Neural cell (in vitro differentiated cells): ENCODE measurements around the gene TBC1D9B. TPM values are rescaled to one million over a fixed set of nuclear protein-coding genes. Genes with fewer than 3 reads are reported as not detected.

Source experiments
- H2AFZ ChIP-seq: fragments of 200-600, 300-800 bp; sonication (generic), shearing (Covaris generic); 2 replicates; pipeline ENCODE4 v1.6.0; 2014; ENCODE audit warnings: low read depth, mild to moderate bottlenecking, antibody characterized with exemption, low read length, moderate library complexity
- H3F3A ChIP-seq: fragments of 200-600 bp; shearing (Covaris generic); 2 replicates; pipeline ENCODE4 v1.6.1; 2016; ENCODE audit warnings: mild to moderate bottlenecking, moderate library complexity, mixed read lengths, antibody characterized with exemption, low read length; ENCODE audit not compliant: insufficient read depth, poor library complexity, severe bottlenecking
- H3K27ac ChIP-seq: fragments of 200-600, 300-800 bp; sonication (generic), shearing (Covaris generic); 2 replicates; pipeline ENCODE4 v1.5.1; 2014; ENCODE audit warnings: mild to moderate bottlenecking, low read length, moderate library complexity
- H3K27me3 ChIP-seq: fragments of 300-800, 200-600 bp; sonication (generic), shearing (Covaris generic); 2 replicates; pipeline ENCODE4 v1.6.0; 2014; ENCODE audit warnings: mild to moderate bottlenecking, low read depth, low read length, moderate library complexity; ENCODE audit not compliant: insufficient read depth
- H3K36me3 ChIP-seq: fragments of 300-800, 200-600 bp; sonication (generic), shearing (Covaris generic); 2 replicates; pipeline ENCODE4 v1.5.1; 2014; ENCODE audit warnings: mild to moderate bottlenecking, antibody characterized with exemption, low read length, moderate library complexity; ENCODE audit not compliant: insufficient read depth
- H3K4me2 ChIP-seq: fragments of 300-800, 200-600 bp; sonication (generic), shearing (Covaris generic); 2 replicates; pipeline ENCODE4 v1.6.0; 2014; ENCODE audit warnings: mild to moderate bottlenecking, low read length
- H3K4me3 ChIP-seq: fragments of 300-800, 200-600 bp; sonication (generic), shearing (Covaris generic); 2 replicates; pipeline ENCODE4 v1.5.1; 2014; ENCODE audit warnings: mild to moderate bottlenecking, low read length, moderate library complexity
- H3K79me2 ChIP-seq: fragments of 200-600 bp; shearing (Covaris generic); replicated peaks from 2 replicates; pipeline ENCODE4 v1.6.0; 2014; ENCODE audit warnings: mild to moderate bottlenecking, low read length, moderate library complexity; ENCODE audit not compliant: insufficient read depth
- H3K9ac ChIP-seq: fragments of 300-800, 200-600 bp; sonication (generic), shearing (Covaris generic); 2 replicates; pipeline ENCODE4 v1.6.1; 2016; ENCODE audit warnings: mild to moderate bottlenecking, low read length, mixed read lengths
- H3K9me2 ChIP-seq: fragments of 200-600 bp; shearing (Covaris generic); 2 replicates; pipeline ENCODE4 v1.6.1; 2016; ENCODE audit warnings: mild to moderate bottlenecking, low read length, mixed read lengths; ENCODE audit not compliant: insufficient read depth
- H3K9me3 ChIP-seq: fragments of 200-600, 300-800 bp; sonication (generic), shearing (Covaris generic); 2 replicates; pipeline ENCODE4 v1.6.1; 2016; ENCODE audit warnings: mild to moderate bottlenecking, mixed run types, low read length, moderate library complexity, mixed read lengths
- H4K20me1 ChIP-seq: fragments of 200-600 bp; shearing (Covaris generic); 2 replicates; pipeline ENCODE4 v1.6.1; 2016; ENCODE audit warnings: mild to moderate bottlenecking, mixed run types; ENCODE audit not compliant: insufficient read depth
- EP300 ChIP-seq: fragments of 450-650 bp; conservative IDR thresholded peaks from 2 replicates; pipeline ENCODE4 v1.6.1; 2014; ENCODE audit warnings: antibody characterized with exemption, mild to moderate bottlenecking, moderate library complexity; ENCODE audit not compliant: poor library complexity, severe bottlenecking
- EZH2 ChIP-seq: fragments of 200-600, 300-800 bp; shearing (Covaris generic), sonication (generic); IDR thresholded peaks from 2 replicates; pipeline ENCODE4 v1.6.1; 2014; ENCODE audit warnings: antibody characterized with exemption, low read length, borderline replicate concordance, mild to moderate bottlenecking; ENCODE audit not compliant: insufficient read depth, poor library complexity, severe bottlenecking
- MXI1 ChIP-seq: fragments of 450-650 bp; conservative IDR thresholded peaks from 2 replicates; pipeline ENCODE4 v1.6.1; 2014; ENCODE audit warnings: antibody characterized with exemption, mild to moderate bottlenecking; ENCODE audit not compliant: poor library complexity, severe bottlenecking
- POLR2AphosphoS5 ChIP-seq: IDR thresholded peaks from 2 replicates; pipeline ENCODE4 v1.6.1; 2012
- RAD21 ChIP-seq: fragments of 450-650 bp; conservative IDR thresholded peaks from 2 replicates; pipeline ENCODE4 v1.6.1; 2014; ENCODE audit warnings: antibody characterized with exemption, mild to moderate bottlenecking, moderate library complexity
- SMC3 ChIP-seq: fragments of 450-650 bp; conservative IDR thresholded peaks from 2 replicates; pipeline ENCODE4 v1.6.1; 2014; ENCODE audit warnings: antibody characterized with exemption, mild to moderate bottlenecking, moderate library complexity; ENCODE audit not compliant: poor library complexity
- TAF1 ChIP-seq: IDR thresholded peaks from 2 replicates; pipeline ENCODE4 v1.6.1; 2012; ENCODE audit warnings: low read depth
- polyA plus RNA-seq: library from polyadenylated mRNA; depleted of rRNA; stranded (reverse); fragments of >200 nt; gene quantifications from 2 replicates; pipeline ENCODE4 v1.2.3, GENCODE V29; 2014
- TF ChIP-seq, protein P1 (sequence below): fragments of 450-650 bp; IDR thresholded peaks from 2 replicates; pipeline ENCODE4 v1.5.1; 2014; ENCODE audit warnings: antibody characterized with exemption, mild to moderate bottlenecking, moderate library complexity; ENCODE audit not compliant: poor library complexity, severe bottlenecking
- TF ChIP-seq, protein P2 (sequence below): IDR thresholded peaks from 2 replicates; pipeline ENCODE4 v1.6.1; 2012; ENCODE audit warnings: borderline replicate concordance

TBC1D9B gene
- polyA plus RNA-seq, 1 donor from 2014 or later: 50.7 TPM

DNA sequence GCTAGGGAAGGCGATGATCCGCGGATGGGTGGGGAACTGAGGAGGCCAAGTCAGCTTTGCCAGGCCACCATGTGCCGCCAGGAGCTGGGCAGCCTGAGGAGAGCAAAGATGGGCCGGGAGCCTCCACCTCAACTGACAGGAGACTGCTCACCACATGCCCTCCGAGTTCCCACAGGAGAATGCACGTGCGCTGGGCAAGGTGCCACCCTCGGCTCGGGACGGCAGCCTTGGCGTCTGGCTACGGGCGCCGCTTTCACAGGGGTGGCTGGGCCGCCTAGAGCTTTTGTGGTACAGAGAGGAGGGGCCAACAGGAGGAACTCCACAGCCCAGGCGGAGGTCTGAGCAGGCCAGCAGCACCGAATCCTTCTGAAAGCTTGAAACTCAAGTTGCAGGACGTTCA lies 5.3 kb upstream of the TBC1D9B start:
- no peaks in the 10 kb centered on the region for H3K27me3 ChIP-seq
- no peak overlapping the region for H3K9ac ChIP-seq
- no peaks in the 10 kb centered on the region for H3K36me3 ChIP-seq
- H3K9me3 ChIP-seq: no peaks in the 10 kb centered on the region
- no peaks in the 10 kb centered on the region for H3F3A ChIP-seq
- H3K4me2 ChIP-seq: no peak overlapping the region
- H2AFZ ChIP-seq: no peak overlapping the region
- H4K20me1 ChIP-seq: no peaks in the 10 kb centered on the region
- no peak overlapping the region for H3K27ac ChIP-seq
- no peak overlapping the region for H3K4me3 ChIP-seq
- no peaks in the 10 kb centered on the region for H3K9me2 ChIP-seq
- TF ChIP-seq, protein P1, sequence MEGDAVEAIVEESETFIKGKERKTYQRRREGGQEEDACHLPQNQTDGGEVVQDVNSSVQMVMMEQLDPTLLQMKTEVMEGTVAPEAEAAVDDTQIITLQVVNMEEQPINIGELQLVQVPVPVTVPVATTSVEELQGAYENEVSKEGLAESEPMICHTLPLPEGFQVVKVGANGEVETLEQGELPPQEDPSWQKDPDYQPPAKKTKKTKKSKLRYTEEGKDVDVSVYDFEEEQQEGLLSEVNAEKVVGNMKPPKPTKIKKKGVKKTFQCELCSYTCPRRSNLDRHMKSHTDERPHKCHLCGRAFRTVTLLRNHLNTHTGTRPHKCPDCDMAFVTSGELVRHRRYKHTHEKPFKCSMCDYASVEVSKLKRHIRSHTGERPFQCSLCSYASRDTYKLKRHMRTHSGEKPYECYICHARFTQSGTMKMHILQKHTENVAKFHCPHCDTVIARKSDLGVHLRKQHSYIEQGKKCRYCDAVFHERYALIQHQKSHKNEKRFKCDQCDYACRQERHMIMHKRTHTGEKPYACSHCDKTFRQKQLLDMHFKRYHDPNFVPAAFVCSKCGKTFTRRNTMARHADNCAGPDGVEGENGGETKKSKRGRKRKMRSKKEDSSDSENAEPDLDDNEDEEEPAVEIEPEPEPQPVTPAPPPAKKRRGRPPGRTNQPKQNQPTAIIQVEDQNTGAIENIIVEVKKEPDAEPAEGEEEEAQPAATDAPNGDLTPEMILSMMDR: no peak
- TF ChIP-seq MXI1 (no peak), EP300 (no peak), RAD21 (no peak), EZH2 (no peak), POLR2AphosphoS5 (no peak), SMC3 (no peak), TAF1 (no peak)
- TF ChIP-seq, protein P2, sequence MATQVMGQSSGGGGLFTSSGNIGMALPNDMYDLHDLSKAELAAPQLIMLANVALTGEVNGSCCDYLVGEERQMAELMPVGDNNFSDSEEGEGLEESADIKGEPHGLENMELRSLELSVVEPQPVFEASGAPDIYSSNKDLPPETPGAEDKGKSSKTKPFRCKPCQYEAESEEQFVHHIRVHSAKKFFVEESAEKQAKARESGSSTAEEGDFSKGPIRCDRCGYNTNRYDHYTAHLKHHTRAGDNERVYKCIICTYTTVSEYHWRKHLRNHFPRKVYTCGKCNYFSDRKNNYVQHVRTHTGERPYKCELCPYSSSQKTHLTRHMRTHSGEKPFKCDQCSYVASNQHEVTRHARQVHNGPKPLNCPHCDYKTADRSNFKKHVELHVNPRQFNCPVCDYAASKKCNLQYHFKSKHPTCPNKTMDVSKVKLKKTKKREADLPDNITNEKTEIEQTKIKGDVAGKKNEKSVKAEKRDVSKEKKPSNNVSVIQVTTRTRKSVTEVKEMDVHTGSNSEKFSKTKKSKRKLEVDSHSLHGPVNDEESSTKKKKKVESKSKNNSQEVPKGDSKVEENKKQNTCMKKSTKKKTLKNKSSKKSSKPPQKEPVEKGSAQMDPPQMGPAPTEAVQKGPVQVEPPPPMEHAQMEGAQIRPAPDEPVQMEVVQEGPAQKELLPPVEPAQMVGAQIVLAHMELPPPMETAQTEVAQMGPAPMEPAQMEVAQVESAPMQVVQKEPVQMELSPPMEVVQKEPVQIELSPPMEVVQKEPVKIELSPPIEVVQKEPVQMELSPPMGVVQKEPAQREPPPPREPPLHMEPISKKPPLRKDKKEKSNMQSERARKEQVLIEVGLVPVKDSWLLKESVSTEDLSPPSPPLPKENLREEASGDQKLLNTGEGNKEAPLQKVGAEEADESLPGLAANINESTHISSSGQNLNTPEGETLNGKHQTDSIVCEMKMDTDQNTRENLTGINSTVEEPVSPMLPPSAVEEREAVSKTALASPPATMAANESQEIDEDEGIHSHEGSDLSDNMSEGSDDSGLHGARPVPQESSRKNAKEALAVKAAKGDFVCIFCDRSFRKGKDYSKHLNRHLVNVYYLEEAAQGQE: no peak
- H3K79me2 ChIP-seq: no peaks in the 10 kb centered on the region

DNA sequence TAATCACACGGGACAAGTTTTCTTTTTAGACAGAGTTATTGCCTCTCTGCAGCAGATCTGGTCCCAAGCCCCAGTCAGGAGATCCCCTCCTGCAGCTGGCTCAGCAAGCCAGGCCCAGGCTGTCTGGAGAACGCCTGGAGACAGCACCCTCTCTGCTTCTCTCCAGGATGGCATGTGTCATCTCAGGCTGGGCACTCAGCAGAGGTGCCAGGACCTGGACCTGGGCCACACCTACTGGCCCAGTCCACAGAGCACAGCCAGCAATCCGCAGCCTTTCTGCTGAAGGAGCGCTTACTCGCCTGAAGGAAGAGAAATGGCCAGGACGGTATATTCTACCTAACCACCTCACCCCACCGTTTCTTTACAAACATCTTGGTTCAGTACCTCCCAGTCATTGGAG lies 4.7 kb upstream of the TBC1D9B start:
- Histone ChIP-seq H3K27me3 (no peaks in the 10 kb centered on the region), H3K36me3 (no peaks in the 10 kb centered on the region), H4K20me1 (no peaks in the 10 kb centered on the region), H3K9ac (no peak overlapping the region), H3K4me2 (no peak overlapping the region), H3K27ac (no peak overlapping the region), H3K9me2 (no peaks in the 10 kb centered on the region), H3K4me3 (no peak overlapping the region), H2AFZ (no peak overlapping the region), H3F3A (no peaks in the 10 kb centered on the region), H3K9me3 (no peaks in the 10 kb centered on the region), H3K79me2 (no peaks in the 10 kb centered on the region)
- TF ChIP-seq, protein P2: no peak
- TF ChIP-seq POLR2AphosphoS5: no peak
- no peak for TF ChIP-seq TAF1
- TF ChIP-seq RAD21: no peak
- no peak for TF ChIP-seq SMC3
- no peak for TF ChIP-seq MXI1
